Activated CD8-positive, alpha-beta memory T cell treated with anti-CD3 and anti-CD28 coated beads, Interleukin-2, amount 50 U/mL, for 4 hours (primary cell): ENCODE measurements around the gene QARS1.

Experiments
- DNase-seq: peaks from one replicate; pipeline ENCODE4 v3.0.0-alpha.2; 2020

QARS1 gene

DNA sequence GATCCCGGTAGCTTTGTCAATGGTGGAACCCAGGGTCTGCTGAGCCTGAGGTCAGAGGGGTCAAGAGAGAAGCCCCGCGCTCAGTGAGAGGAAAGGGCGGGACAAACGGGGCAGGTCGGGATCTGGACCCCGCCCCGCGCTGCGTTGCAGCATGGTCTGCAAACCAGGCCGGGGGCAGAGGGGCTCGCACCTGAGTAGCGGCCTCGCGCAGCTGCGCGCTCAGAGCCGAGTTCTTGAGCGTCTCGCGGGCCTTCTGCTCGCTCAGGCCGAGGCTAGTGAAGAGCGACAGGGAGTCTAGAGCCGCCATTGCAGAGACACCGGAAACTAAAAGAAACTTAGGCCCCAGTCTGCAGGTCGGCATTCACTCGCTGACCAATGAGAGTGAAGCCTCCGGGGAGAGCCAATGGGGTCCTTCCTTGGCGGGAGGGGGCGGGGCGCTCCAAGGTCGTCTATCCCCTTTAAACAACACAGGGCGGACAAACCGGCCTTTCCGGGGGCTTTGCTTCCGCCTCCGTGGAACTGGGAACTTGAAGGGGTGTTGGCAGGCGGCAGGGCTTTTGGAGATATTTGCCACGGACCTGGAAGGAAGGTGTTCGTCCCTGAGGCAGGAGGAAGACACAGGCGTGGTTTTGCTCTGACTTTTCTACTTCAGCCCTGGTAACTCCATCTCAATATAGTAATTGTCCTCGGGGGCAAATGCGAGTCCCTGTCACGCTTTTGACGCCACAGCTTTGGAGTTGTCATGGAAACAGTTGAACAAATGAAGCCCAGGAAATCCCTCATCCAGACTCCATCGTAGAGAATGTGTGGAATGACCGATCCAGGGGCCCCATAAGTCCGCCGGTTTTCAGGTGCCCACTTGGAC lies at the start of gene QARS1:
QARS1 (minus strand) TSS at position 331 of the 865 bp plus-strand sequence; CDS start at position 307, 24 bp downstream.
- peak; percentile 84 for DNase-seq

DNA sequence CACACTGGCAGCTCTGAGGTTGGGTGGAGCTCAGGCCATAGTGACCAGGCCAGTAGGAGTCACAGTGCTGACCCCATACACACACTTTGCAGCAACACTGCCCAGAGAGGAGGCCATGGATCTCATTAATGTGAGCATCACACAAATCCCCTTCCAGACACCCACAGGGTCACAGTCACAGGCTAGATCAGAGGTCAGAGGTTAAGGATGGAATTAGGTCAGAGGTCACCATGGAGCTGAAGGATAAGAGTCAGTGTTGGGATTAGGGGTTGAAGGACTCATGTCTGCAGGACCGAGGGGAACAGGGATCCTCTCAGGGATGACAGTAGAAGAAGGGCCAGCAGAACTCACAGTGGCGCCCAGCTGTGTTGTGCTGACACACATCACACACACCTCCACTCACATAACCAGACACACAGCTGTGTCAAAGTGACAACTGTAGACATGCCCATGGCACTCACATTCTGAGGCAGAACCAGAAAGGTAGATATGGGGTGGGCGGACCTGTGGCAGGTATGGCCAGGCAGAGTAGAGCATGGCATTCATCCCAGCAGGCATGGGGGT lies 48.9 kb upstream of the QARS1 start:
- no peak for DNase-seq

DNA sequence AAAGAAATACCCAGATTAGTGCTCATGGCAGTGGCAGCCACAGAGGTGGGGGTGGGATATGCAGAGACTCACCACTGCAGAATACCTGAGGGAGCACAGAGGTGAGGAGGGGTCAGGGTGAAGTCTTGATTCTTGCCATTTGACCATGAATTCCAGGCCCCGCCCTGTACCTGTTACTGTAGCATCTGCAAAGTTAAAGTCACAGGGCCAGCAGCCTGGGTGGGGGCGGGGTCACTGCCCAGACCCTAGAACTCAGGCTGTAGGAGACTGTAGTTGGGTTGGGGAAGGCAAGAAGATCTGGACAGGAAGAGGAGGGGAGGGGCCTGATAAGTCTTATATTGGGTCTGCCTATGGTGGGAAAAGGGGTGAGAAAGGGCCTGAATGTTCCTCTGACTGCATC lies 47.1 kb upstream of the QARS1 start:
- DNase-seq, result no peak

DNA sequence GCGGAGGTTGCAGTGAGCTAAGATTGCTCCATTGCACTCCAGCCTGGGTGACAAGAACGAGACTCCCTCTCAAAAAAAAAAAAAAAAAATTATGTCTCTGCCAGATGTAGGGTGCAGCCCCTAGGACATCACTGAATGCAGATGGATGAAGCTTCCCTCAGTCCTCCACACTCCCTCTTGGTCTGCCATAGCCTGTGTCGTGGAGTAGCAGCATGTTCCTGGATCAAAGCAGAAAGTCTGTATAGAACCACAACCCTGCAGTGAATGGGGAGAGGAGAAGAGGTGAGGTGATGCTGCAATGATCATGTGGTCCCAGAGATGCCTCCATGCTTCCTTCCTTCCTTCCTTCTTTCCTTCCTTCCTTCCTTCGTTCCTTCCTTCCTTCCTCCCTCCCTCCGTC lies 43.6 kb upstream of the QARS1 start:
- DNase-seq, result no peak

DNA sequence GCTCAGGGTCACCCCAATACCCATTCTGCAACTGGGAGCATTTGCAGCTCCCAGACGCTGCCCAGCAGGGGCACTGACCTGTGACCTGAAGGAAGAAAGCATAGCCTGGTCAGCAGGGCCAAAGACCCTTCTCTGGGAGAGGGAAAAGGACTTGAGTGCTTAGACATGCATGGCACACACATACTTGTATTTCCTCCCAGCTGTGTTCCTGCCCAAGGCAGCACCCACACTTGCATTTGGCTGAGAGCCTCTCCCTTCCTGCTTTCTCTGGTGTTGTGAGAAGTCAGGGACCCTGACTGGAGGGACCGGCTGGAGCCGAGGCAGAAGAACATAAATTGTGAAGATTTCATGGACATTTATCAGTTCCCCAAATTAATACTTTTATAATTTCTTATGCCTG lies 35.5 kb upstream of the QARS1 start:
- no peak for DNase-seq

DNA sequence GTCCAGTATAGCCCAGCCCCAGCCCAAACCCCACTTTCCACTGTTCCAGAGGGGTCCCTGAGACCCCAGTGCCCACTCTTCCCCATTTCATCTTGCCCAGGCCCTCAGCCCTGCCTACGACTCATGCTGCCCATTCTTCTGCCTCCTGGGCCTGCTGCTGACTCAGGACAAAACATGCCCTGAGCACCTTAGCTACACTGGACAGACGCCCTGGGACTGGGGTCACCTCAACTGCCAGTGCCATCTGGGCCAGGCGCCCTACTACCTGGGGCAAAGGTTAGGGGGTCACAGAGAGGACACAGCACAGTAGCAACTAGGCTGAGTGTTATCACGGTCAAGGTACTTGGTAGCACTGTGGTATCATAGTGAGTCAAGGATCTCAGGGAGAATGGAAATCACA lies 30.9 kb upstream of the QARS1 start:
- DNase-seq, result no peak

DNA sequence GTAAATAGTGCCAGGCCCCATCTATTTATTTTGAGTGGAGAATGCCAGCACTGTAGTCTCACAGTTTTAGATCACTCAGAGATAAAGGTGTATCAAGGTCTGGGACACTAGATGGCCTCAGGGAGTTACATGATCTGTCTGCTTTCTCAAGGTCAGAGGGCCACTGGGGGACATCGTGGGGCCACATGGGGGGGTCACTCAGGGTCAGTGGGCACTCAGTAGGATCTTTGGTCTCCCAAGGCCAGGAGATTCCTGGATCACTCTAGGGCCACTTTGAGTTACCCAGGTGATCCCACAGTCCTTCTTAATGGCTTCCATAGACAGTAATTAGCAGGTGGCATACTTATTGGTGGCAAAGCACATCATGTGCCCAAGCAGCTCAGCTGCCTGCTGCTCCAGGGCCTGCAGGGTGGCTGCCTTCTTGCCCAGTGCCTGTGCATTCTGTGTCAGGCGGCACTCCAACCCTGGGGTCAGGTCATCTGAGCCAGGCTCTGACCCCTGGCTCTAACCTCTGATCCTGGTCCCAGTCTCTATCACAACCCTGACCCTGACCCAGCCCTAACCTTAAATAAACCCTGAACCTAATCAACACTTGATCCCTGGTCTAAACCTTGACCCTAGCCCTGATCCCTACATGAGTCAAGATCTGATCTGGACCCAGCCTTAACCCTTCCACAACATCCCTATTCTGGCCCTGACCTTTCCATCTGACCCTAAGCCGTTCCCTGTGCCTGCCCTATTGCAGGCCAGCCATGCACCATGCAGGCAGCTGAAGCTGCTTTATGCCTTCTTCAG lies 30.1 kb upstream of the QARS1 start:
- no peak for DNase-seq

DNA sequence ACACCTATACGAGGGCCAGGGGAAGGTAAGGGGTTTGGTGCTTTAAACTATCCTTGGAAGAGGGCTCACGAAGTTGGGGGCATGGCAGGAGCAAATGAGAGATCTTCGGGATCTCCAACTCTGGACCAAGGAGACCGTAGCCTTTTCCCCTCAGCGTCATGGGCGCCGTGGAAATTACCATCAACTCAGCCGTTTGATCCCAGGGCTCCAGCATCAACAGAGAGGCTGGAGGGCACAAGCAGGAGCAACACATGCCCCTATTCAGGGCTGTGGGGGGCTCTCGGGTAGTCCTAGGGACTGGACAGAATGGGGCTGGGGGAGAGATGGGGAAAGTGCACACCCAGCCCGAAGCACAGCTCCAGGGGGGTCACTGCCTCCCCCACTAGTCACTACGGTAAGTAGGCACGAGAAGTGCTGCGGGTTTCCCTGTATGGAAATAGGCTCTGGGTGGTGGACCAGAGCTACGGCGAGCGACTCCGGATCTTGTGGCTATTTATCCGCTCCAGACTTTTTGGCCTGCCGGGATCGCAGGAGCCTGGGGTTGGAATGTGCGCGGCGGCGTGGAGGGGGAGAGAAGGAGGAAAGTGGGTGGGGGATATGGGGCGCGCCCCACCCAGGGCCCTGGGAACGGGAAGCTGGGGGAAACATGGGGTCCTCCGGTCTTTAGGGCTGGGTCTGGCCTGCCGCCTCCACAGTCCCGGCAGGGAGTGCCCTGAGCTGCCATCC lies 28.8 kb upstream of the QARS1 start:
- DNase-seq, result no peak

DNA sequence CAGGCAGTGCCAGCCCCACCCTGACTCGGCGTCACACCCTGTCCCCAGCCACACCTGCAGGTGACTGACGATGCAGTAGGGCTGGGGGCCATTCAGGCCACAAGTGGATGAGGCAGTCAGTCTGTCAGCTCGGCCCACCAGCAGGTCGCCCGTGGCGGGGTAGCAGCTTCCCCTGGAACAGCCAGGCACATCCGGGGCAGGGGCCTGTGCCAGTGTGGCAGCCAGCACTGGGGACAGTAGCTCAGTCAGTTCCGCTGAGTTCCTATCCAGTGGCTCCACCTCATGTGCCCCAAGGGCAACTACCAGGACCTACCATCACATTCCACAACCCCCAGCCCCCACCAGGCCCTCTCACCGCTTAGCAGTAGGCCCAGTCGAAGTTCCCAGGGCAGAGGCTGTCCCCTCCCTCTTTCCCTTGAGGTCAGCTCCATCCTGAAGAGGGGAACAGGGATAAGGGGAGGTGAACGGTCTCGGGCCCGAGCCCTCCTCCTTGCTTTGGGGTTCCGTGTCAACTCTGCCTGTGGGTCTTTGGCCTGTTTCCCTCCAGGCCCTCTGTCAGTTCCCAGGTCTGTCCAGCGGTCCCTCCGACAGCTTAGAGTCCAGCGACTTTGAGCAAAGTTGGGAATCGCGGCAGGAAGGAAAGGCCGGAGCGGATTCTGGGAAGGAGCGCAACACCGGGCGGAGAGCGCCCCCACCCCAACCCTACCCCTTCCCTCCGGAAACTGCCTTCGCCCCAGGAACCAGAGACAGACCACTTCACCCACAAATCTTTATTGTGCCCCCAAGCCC lies 28.1 kb upstream of the QARS1 start, which contains the start of gene LAMB2:
LAMB2 (minus strand) TSS at position 614 of the 789 bp plus-strand sequence; CDS start at position 431, 183 bp downstream.
- no peak for DNase-seq

DNA sequence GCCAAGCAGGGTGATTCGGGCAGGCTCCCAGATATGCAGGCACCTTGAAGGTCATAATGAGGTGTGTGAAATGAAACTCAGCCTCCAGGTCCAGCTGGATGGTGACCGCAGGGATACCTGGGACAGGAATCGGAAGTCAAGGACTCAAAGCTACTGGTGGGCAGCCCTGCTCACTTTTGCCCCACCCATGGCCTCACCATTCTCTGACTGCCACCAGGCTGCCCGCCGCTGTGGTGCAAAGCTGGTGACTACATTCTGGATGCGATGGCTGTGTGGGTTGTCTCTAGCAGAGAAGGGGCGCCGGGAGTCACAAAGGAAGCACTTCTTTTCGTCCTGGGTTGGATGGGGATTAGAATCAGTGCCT lies 27.5 kb upstream of the QARS1 start:
- no peak for DNase-seq

DNA sequence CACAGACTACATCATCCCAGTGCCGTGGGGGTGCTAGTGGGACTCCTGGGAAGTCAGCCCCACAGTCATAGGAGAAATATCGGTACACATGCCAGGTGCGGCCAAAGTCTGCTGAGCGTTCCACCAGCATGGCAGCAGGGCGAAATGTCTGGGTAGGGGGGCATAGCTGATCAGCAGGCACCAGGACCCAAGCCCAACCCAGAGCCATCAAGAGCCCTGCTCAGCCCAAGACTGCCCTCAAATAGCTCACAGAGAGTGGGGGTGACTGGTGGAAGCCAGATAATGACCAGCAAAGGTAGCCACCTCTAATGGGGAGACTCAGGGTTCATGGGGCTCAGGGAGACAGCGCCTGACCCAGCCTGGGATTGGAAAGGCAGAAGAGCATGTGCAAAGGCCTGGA lies 27.0 kb upstream of the QARS1 start:
- DNase-seq, result no peak

DNA sequence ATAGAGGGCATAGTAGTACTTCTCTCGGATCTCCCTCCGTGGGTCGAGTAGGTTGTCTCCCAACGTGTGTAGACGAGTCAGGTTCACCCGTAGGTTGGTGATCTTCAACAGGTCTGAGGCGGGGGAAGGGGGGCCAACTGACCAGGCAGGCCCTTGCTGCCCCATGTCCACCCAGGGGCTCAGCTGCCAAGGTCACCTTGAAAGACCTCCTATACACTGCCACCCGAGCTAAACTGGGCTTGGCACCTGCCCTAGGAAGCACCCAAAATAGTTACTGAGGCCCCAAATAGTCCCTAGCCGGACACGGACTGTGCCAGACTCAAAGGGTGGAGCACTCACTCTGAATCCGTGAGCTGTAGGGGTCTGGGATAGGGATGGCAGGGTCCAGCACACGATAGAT lies 26.5 kb upstream of the QARS1 start:
- DNase-seq, result no peak

DNA sequence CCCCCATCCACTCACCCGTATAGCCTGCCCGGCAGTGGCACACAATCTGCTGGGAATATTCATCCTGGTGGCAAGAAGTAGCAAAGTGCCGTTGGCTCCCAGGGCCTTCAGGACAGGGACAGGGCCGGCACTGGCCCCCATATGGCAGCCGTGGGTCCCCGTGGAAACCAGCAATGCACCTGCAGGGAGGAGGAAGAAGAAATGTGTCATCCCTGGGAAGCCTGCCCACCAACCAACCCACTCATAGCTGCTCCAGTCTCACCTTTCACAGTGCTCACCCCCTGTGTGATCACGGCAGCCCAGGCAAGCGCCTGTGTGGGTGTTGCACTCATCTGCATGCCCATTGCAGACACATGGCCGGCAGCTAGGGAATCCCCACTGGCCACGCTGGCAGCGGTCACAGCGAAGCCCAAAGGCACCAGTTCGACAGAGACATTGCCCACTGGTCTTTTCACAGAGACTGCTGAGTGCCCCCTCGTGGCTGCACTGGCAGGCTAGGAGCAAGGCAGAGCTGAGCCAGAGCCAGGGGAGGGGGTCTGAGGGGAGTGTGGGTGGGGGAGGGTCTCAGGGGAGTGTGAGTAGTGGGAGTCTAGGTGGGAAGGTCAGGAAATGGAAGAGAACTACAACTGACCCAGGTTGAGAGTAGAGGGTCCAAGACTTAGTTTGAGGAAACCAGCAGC lies 20.6 kb upstream of the QARS1 start:
- no peak for DNase-seq

DNA sequence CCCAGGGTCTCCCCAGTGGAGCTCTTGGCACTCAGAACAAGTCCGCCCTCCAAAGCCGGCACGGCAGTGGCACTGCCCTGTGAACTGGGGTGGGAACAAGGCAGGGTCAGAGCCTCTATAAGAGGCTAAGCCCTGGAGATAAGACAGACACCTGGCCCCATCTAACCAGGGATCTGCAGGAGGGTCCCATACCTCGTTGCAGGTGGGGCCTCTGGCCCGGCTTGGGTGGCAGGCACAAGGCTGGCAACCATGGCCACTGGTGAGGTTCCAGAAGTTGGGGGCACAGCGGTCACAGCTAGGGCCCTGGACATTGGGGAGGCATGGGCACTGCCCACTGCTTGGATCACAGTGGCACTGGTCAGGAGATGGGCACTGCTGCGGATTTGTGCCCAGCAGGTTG lies 19.6 kb upstream of the QARS1 start:
- DNase-seq, result no peak

DNA sequence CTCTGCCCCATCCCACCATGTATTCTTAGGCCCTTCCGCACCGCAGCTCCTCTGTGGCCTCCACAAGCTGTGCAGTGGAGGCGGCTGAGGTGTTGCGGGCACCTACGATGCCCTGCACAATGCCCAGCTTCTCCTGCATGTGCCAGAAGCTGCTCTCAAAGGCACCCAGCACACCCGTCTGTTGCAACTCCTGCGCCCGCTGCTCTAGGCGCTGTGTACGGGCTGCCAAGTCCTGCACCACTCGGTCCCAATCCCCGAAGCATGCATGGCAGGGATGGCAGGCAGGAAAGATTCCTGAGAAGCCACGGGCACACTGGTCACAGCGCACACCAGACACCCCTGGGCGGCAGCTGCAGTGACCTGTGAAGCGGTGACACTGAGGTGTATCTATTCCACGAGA lies 19.1 kb upstream of the QARS1 start:
- no peak for DNase-seq

DNA sequence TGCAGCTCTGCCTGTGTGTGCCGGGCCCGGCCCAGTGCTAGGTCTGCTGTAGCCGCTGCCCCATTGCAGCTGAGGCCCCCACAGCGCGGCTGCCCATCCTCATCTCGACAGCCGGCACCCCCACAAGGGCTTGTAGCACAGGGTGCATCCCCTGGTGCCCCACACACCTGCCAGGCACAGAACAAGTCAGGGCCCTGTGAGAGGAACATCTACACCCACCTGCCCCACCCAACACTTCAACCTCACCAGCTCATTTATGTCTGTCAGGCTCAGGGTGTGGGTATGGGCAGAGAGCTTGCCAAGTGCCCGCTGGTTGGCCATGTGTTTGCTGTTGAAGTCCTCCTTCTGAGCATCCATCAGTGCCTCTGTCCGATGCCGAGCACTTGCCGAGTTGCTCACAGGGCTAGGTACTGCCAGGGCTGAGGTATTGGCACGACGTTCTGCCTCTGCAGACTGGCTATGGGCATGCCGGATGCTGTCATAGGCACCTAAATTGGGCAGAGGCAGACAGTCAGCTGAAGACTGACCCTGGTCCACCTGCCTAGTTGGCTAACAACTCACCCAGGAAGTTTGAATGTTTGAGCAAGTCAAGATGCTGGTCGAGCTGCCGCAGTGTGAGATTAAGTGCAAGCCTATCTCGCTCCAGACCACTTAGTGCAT lies 18.5 kb upstream of the QARS1 start:
- no peak for DNase-seq

DNA sequence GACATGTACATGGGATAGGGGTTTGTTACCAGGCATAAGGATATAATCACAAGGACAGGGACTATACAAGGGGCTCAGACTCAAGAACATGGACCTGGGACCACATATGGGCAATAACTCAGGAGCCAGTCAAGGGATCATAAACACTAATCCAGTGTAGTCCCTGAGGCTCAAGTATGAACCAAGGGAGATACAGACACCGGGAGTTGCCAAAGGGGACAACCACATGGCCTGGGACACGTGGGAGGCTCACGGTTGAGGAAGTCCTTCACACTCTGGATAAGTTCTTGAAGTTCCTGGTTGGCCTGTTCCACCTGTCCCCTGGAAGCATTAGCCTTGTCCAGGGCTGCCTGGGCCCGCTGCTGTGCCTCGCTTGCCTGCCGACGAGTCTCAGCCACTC lies 17.9 kb upstream of the QARS1 start:
- DNase-seq, result no peak

DNA sequence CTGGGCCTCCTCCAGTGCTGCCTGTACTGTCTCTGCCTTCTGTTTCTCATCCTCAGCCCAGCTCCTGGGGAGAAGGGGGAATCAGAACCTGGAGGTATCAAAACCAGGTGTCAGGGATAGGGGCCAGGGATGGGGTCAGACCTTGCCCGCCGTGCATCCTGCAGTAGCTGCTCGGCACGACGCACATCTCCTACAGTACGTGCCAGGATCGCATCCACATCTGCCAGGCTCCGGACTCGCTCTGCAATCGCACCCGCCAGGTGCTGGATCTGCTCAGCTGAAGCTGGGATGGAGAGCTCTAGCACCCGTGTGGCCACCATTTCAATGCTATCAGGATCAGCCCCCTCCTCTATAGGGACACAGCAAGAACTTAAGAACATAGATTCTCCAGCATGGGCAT lies 17.5 kb upstream of the QARS1 start:
- DNase-seq, result no peak

DNA sequence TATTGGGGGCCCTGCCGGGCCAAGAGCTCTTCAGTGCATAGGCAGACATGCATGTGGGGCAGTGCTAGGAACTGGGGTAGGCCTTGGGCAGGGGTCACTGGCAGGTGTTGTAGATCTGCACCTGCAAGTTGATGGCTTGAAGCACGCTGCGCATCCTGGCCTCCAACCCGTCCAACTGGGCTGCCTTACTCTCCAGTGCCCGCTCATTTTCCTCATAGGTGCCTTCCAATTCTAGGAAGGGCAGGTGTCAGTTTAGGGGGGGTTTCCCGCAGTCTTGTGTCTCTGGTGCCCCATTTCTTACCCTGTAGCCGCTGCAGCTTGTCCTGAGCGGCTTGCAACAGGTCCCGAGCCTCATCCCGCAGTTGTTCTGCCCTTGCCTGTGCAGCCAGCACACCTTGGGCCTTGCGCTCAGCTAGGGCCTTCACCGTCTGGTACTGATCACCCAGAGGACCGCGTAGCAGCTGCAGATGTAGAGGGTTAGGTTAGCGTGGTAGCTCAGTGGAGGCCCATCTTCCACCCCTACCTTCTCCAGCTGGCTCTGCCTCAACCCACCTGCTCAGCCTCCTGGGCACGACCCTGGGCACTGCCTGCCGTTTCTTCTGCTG lies 16.7 kb upstream of the QARS1 start:
- DNase-seq, result no peak

DNA sequence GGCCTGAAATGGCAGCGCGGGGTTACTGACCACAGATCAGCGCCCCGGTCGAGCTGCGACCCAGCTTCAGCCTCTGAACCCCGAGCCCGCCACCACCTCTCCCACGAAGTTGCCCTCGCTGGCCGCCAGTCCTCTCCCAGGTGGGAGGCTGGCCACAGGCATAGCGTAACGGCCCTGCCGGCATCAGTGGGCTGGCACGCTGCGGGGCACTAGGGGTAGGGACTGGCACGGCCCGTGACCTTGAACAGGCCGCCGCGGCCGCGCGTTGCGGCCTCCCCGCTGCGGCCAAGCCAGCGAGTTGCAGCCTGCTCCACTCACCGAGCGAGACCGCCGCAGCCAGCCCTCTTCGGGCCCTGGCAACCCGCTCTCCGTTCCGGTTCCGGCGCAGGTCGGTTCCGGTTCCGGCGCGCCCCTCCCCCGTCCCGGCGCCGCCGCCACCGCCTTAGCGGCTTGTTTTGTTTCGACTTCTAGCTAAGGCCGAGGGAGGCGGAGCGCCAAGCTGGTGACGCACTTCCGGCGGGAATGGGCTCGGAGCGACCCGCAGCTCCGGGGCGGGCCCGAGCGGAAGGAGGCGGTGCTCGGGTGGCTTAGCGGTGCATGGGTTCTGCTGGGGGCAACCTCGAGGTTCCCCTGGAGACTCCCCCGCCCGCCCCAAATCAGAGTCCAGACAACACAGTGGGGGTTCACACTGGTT lies 16.0 kb upstream of the QARS1 start, which contains the start of gene USP19:
USP19 (minus strand) TSS at position 386 of the 694 bp plus-strand sequence. CDS start 1,678 bp downstream, outside the sequence.
- peak; percentile 95 for DNase-seq
